Neutrophil (primary cell): ENCODE results near the gene NFKBIL1.
A peak's percentile ranks its signal among the peaks of the same experiment; 100 is the strongest.

Source experiments
- H3K27ac ChIP-seq: fragments of 200-600 bp; sonication (generic); 2 replicates; pipeline ENCODE4 v1.5.1; 2016; ENCODE audit warnings: mild to moderate bottlenecking, moderate library complexity
- H3K27me3 ChIP-seq: fragments of 200-600 bp; sonication (generic); 2 replicates; pipeline ENCODE4 v1.6.0; 2016; ENCODE audit warnings: mild to moderate bottlenecking
- H3K36me3 ChIP-seq: fragments of 200-600 bp; sonication (generic); 2 replicates; pipeline ENCODE4 v1.5.1; 2017
- H3K4me1 ChIP-seq, 2 experiments: fragments of 200-600 bp in 1 of 2; sonication (generic) in 1 of 2; 1 replicate in 1 of 2; 2 replicates in 1 of 2; pipeline versions ENCODE4 v1.5.1 to v1.6.1; 2013 to 2016; ENCODE audit warnings: low read depth in 1 of 2, low read length in 1 of 2, mild to moderate bottlenecking in 1 of 2, moderate library complexity in 1 of 2; ENCODE audit not compliant: control insufficient read depth in 1 of 2, insufficient read depth in 1 of 2
- H3K4me3 ChIP-seq, 2 experiments: fragments of 200-600 bp in 1 of 2; sonication (generic) in 1 of 2; 1 replicate in 1 of 2; 2 replicates in 1 of 2; pipeline ENCODE4 v1.5.1; 2013 to 2016; ENCODE audit warnings: low read depth in 1 of 2, low read length in 1 of 2, mild to moderate bottlenecking in 1 of 2, moderate library complexity in 1 of 2
- H3K9me3 ChIP-seq: fragments of 200-600 bp; sonication (generic); 2 replicates; pipeline ENCODE4 v1.5.1; 2016
- CTCF ChIP-seq: fragments of 200-600 bp; sonication (generic); IDR thresholded peaks from 2 replicates; pipeline ENCODE4 v1.5.1; 2016; ENCODE audit warnings: antibody characterized with exemption

NFKBIL1 gene

GRCh38 chr6:31575335-31575901 is 28.0 kb downstream of the NFKBIL1 start, which contains the start of gene TNF:
Gene TNF, plus strand, starts transcription at chr6:31575565. Its CDS starts 177 bp downstream, at chr6:31575742.
- peak within 1 kb of the TSS; percentile 84 for H3K27ac ChIP-seq
- H3K27me3 ChIP-seq = no peaks in the 10 kb centered on the region
- no peaks in the 10 kb centered on the region for H3K9me3 ChIP-seq
- H3K36me3 ChIP-seq = peaks cover 14% of the 10 kb centered on the region
- H3K4me1 ChIP-seq = peaks cover 38 to 43% of the 10 kb centered on the region in 2 experiments
- H3K4me3 ChIP-seq = peak within 1 kb of the TSS; percentile 65 to 67
- no peak for TF ChIP-seq CTCF

- Histone ChIP-seq H3K4me3 (peak overlapping the region; percentile 65 to 67), H3K36me3 (peaks cover 15% of the 10 kb centered on the region), H3K9me3 (no peaks in the 10 kb centered on the region), H3K4me1 (peaks cover 40 to 49% of the 10 kb centered on the region in 2 experiments), H3K27me3 (no peaks in the 10 kb centered on the region), H3K27ac (peak overlapping the region; percentile 84)
- no peak for TF ChIP-seq CTCF
These were observed 28.7 kb downstream of the NFKBIL1 start for GRCh38 chr6:31575952-31576685.

- Histone ChIP-seq H3K4me3 (peak overlapping the region; percentile 65 to 67), H3K27ac (peak overlapping the region; percentile 84), H3K9me3 (no peaks in the 10 kb centered on the region), H3K4me1 (peaks cover 45 to 49% of the 10 kb centered on the region in 2 experiments), H3K36me3 (peaks cover 15% of the 10 kb centered on the region), H3K27me3 (no peaks in the 10 kb centered on the region)
- no peak for TF ChIP-seq CTCF
These were observed 29.6 kb downstream of the NFKBIL1 start for GRCh38 chr6:31576897-31577578.

GRCh38 chr6:31577579-31577966 is 30.2 kb downstream of the NFKBIL1 start:
- Histone ChIP-seq H3K27me3 (no peaks in the 10 kb centered on the region), H3K9me3 (no peaks in the 10 kb centered on the region), H3K4me3 (no peak overlapping the region), H3K36me3 (peaks cover 15% of the 10 kb centered on the region), H3K4me1 (peaks cover 49 to 54% of the 10 kb centered on the region in 2 experiments), H3K27ac (no peak overlapping the region)
- no peak for TF ChIP-seq CTCF

- H3K9me3 ChIP-seq = no peaks in the 10 kb centered on the region
- H3K36me3 ChIP-seq = peaks cover 15% of the 10 kb centered on the region
- no peak overlapping the region for H3K4me3 ChIP-seq
- no peak for TF ChIP-seq CTCF
- peaks cover 57 to 63% of the 10 kb centered on the region in 2 experiments for H3K4me1 ChIP-seq
- peak overlapping the region; percentile 96 for H3K27ac ChIP-seq
- no peaks in the 10 kb centered on the region for H3K27me3 ChIP-seq
These were observed 31.0 kb downstream of the NFKBIL1 start for GRCh38 chr6:31578184-31579118.
